OCI-LY1 (cell line): ENCODE results near the gene DNAJC11.

ENCODE experiments used
- H2AFZ ChIP-seq: fragments of 200-600 bp; sonication (generic), shearing (Covaris generic); 2 replicates; pipeline ENCODE4 v1.6.0; 2014; ENCODE audit warnings: antibody characterized with exemption, mild to moderate bottlenecking, low read length
- H3F3A ChIP-seq: fragments of 200-600 bp; sonication (generic), shearing (Covaris generic); 2 replicates; pipeline ENCODE4 v1.6.0; 2014; ENCODE audit warnings: mild to moderate bottlenecking, antibody characterized with exemption, low read length, moderate library complexity; ENCODE audit not compliant: insufficient read depth
- H3K27ac ChIP-seq: fragments of 200-600 bp; sonication (generic); 2 replicates; pipeline ENCODE4 v1.5.1; 2014; ENCODE audit warnings: low read length, mixed run types, mild to moderate bottlenecking, low read depth; ENCODE audit not compliant: poor library complexity, severe bottlenecking
- H3K27me3 ChIP-seq: fragments of 200-600 bp; sonication (generic); 2 replicates; pipeline ENCODE4 v1.6.0; 2014; ENCODE audit warnings: antibody characterized with exemption, mild to moderate bottlenecking, low read length, moderate library complexity; ENCODE audit not compliant: insufficient read depth
- H3K36me3 ChIP-seq: fragments of 200-600 bp; sonication (generic); 2 replicates; pipeline ENCODE4 v1.6.1; 2014; ENCODE audit warnings: mild to moderate bottlenecking, antibody characterized with exemption, low read length, moderate library complexity, mixed read lengths; ENCODE audit not compliant: insufficient read depth
- H3K4me1 ChIP-seq: fragments of 200-600 bp; sonication (generic); 2 replicates; pipeline ENCODE4 v1.5.1; 2014; ENCODE audit warnings: mild to moderate bottlenecking, low read length, moderate library complexity; ENCODE audit not compliant: insufficient read depth, severe bottlenecking
- H3K4me2 ChIP-seq: fragments of 200-600 bp; sonication (generic), shearing (Covaris generic); 2 replicates; pipeline ENCODE4 v1.6.1; 2014; ENCODE audit warnings: low read length
- H3K4me3 ChIP-seq: fragments of 200-600 bp; sonication (generic); 2 replicates; pipeline ENCODE4 v1.5.1; 2014; ENCODE audit warnings: low read length, low read depth, mild to moderate bottlenecking, mixed read lengths; ENCODE audit not compliant: poor library complexity, severe bottlenecking
- H3K79me2 ChIP-seq: fragments of 200-600 bp; shearing (Covaris generic); 2 replicates; pipeline ENCODE4 v1.6.1; 2016; ENCODE audit warnings: mixed run types, low read length, mixed read lengths; ENCODE audit not compliant: insufficient read depth
- H3K9ac ChIP-seq: fragments of 200-600 bp; sonication (generic), shearing (Covaris generic); 2 replicates; pipeline ENCODE4 v1.6.1; 2014; ENCODE audit warnings: mild to moderate bottlenecking, low read length, mixed read lengths
- H3K9me2 ChIP-seq: fragments of 200-600 bp; sonication (generic), shearing (Covaris generic); 2 replicates; pipeline ENCODE4 v1.6.1; 2014; ENCODE audit warnings: low read depth, mild to moderate bottlenecking, low read length, mixed read lengths
- H3K9me3 ChIP-seq: fragments of 200-600 bp; shearing (Covaris generic); 2 replicates; pipeline ENCODE4 v1.6.1; 2014; ENCODE audit warnings: low read length, mixed read lengths
- H4K20me1 ChIP-seq: fragments of 200-600 bp; sonication (generic), shearing (Covaris generic); 2 replicates; pipeline ENCODE4 v1.6.0; 2016; ENCODE audit warnings: mild to moderate bottlenecking, low read length; ENCODE audit not compliant: insufficient read depth
- EZH2 ChIP-seq: fragments of 200-600 bp; sonication (generic), shearing (Covaris generic); IDR thresholded peaks from 2 replicates; pipeline ENCODE4 v1.8.0; 2017; ENCODE audit warnings: borderline replicate concordance, mixed run types, mild to moderate bottlenecking, antibody characterized with exemption, low read length, moderate library complexity, mixed read lengths
- TF ChIP-seq, protein P1 (sequence below): fragments of 200-600 bp; sonication (generic), shearing (Covaris generic); IDR thresholded peaks from 2 replicates; pipeline ENCODE4 v1.5.1; 2017; ENCODE audit warnings: mild to moderate bottlenecking, antibody characterized with exemption, low read length, moderate library complexity, mixed read lengths

DNAJC11 gene

DNA sequence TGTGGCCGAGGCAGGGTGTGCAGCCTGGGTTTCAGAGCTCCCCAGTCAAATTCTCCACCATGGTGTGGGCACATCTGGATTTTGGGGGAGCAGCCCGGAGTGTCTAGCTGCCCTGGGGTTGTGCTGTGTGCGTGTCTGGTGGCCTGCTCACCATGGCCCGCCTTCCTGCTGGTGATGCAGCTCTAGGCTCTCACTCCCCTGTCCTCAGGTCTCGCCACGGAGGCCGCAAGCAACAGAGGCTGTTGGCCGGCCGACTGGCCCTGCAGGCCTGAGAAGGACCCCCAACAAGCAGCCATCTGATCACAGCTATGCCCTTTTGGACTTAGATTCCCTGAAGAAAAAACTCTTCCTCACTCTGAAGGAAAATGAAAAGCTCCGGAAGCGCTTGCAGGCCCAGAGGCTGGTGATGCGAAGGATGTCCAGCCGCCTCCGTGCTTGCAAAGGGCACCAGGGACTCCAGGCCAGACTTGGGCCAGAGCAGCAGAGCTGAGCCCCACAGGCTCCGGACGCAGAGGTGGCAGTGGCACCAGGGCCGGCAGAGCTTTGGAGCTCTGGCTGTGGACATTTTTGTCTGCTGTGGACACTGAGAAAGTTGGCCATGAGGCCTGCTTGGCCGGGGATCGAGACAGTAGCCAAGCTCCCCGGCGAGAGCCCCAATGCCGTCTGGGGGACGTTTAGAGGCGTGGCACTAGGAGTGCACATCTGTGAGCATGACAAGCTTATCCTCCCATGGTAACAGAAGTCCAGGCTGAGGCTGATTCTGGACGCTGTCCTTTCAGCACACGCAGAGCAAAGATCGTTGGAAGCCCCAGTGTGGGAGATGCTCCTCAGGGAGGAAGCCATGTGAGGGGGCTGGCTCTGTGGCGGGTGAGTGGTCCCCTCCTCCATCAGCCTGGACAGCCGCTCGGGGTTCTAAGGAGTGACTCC lies 68.8 kb downstream of the DNAJC11 start:
- Histone ChIP-seq H3F3A (peaks cover 4% of the 10 kb centered on the region; the same call in 1 of the 2 replicates), H3K9me2 (no peaks in the 10 kb centered on the region), H3K27me3 (no peaks in the 10 kb centered on the region), H3K4me2 (no peak overlapping the region), H3K79me2 (no peaks in the 10 kb centered on the region), H3K9me3 (no peaks in the 10 kb centered on the region), H3K36me3 (peaks cover 75% of the 10 kb centered on the region), H3K9ac (no peak overlapping the region), H3K4me3 (no peak overlapping the region), H3K27ac (peak overlapping the region; percentile 93), H3K4me1 (peaks cover 18% of the 10 kb centered on the region), H2AFZ (no peak overlapping the region), H4K20me1 (no peaks in the 10 kb centered on the region)
- TF ChIP-seq, protein P1, sequence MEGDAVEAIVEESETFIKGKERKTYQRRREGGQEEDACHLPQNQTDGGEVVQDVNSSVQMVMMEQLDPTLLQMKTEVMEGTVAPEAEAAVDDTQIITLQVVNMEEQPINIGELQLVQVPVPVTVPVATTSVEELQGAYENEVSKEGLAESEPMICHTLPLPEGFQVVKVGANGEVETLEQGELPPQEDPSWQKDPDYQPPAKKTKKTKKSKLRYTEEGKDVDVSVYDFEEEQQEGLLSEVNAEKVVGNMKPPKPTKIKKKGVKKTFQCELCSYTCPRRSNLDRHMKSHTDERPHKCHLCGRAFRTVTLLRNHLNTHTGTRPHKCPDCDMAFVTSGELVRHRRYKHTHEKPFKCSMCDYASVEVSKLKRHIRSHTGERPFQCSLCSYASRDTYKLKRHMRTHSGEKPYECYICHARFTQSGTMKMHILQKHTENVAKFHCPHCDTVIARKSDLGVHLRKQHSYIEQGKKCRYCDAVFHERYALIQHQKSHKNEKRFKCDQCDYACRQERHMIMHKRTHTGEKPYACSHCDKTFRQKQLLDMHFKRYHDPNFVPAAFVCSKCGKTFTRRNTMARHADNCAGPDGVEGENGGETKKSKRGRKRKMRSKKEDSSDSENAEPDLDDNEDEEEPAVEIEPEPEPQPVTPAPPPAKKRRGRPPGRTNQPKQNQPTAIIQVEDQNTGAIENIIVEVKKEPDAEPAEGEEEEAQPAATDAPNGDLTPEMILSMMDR = no peak
- TF ChIP-seq EZH2 = no peak

DNA sequence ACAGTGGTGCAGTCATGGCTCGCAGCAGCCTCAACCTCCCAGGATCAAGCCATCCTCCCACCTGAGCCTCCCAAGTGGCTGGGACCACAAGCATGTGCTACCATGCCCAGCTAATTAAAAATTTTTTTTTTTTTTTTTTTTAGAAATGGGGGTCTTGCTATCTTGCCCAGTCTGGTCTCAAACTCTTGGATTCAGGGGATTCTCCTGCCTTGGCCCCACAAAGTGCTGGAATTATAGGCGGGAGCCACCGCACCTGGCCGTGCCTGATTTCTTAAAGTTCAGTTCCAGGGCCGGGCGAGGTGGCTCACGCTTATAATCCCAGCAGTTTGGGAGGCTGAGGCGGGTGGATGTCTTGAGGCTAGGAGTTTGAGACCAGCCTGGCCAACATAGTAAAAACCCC lies 70.6 kb downstream of the DNAJC11 start:
- Histone ChIP-seq H3F3A (peaks cover 4% of the 10 kb centered on the region; the same call in 1 of the 2 replicates), H3K79me2 (no peaks in the 10 kb centered on the region), H2AFZ (no peak overlapping the region), H3K27ac (no peak overlapping the region), H3K36me3 (peaks cover 70% of the 10 kb centered on the region), H3K9me2 (no peaks in the 10 kb centered on the region), H4K20me1 (no peaks in the 10 kb centered on the region), H3K9me3 (no peaks in the 10 kb centered on the region), H3K4me3 (no peak overlapping the region), H3K9ac (no peak overlapping the region), H3K4me2 (no peak overlapping the region), H3K4me1 (peaks cover 30% of the 10 kb centered on the region), H3K27me3 (no peaks in the 10 kb centered on the region)
- TF ChIP-seq EZH2 = no peak
- TF ChIP-seq, protein P1 = no peak

DNA sequence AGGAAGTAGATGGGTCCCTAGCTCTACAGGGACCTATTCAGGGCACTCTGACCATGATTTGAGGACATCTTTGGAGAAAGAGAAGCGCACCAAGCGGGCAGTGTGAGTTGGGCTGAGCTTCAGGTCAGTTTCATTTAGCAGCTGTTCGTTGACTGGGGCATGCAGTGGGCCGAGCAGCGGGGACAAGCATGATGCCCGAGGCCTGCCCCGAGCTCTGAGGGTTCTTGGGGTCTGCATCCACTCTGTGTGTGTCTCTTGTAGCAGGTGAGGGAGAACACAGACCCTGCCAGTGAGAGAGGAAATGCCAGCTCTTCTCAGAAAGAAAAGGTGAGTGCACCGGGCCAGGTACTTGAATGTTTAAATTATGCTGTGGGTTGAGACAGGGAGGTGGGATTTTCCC lies 71.6 kb downstream of the DNAJC11 start:
- H3K9me2 ChIP-seq = no peaks in the 10 kb centered on the region
- H3K4me3 ChIP-seq = no peak overlapping the region
- H3K9me3 ChIP-seq = no peaks in the 10 kb centered on the region
- TF ChIP-seq, protein P1 = no peak
- no peak for TF ChIP-seq EZH2
- no peak overlapping the region for H3K27ac ChIP-seq
- H2AFZ ChIP-seq = no peak overlapping the region
- no peaks in the 10 kb centered on the region for H4K20me1 ChIP-seq
- no peaks in the 10 kb centered on the region for H3K79me2 ChIP-seq
- no peak overlapping the region for H3K4me2 ChIP-seq
- H3K36me3 ChIP-seq = peaks cover 61% of the 10 kb centered on the region
- H3K4me1 ChIP-seq = peaks cover 35% of the 10 kb centered on the region
- no peak overlapping the region for H3K9ac ChIP-seq
- H3K27me3 ChIP-seq = no peaks in the 10 kb centered on the region
- H3F3A ChIP-seq = peaks cover 4% of the 10 kb centered on the region; the same call in 1 of the 2 replicates
